ENCODE results near the gene WWC1.
A peak's percentile ranks its signal among the peaks of the same experiment; 100 is the strongest.

The WWC1 gene

DNA sequence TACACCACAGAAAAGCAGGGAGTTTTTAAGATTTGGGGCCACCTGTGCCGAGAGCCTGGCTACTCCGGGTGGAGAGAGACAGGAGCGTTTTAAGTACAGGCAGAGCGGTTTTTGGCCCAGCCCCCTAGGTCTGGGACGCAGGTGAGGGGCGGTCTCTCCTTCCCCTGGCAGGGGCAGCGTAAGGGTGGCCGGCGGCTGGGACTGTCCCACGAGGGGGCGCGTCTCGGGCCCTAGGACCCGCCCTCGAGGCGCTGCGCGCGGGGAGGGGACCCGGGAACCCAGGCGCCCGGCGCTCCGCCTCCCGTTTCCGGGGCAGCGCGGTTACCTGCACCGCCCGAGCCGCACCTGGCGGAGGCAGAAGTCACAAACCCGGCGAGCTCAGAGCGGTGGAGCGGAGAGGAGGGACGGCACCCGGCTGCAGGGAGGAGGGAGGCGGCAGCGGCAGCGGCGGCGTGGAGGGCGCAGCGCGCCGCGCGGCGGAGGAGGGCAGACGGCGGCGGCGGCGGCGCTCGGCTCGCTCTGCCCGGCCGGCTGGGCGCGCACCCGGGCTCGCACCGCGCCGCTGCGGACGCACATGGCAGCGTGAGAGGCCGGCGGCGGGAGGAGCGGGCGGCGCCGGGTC, at the start of gene WWC1:
Gene WWC1, plus strand, starts transcription at position 304 of the 622 bp plus-strand sequence. CDS start 508 bp downstream, outside the sequence.
- DNase-seq = peak in 2 of 4 experiments; percentile 17 to 69

- DNase-seq = no peak
Measured at GRCh38 chr5:168244838-168245559, 46.4 kb upstream of the WWC1 start.

GRCh38 chr5:168249923-168250322, 41.5 kb upstream of the WWC1 start:
- DNase-seq = no peak

DNA sequence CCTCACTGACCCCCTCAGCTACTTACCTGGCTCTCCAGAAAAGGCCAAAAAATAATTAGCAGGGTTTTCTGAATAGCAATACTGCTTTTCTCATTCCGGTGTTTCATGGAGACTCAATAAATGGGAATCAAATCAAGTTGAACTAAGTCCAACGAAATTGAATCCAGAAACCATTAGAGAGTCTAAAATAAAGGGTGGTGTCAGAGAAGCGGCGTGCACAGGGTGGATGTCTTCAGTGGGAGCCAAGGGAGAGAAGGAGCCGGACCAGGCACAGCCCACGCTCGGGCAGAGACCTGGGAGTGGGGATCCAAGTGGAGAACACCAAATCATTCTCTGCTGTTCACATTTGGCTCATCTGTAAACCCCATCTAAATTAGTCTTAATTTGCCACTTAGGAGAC, 40.2 kb upstream of the WWC1 start:
- DNase-seq = no peak

- no peak for DNase-seq
Measured at GRCh38 chr5:168254013-168254693, 37.3 kb upstream of the WWC1 start.

GRCh38 chr5:168260353-168261226, 30.9 kb upstream of the WWC1 start:
- DNase-seq = no peak

DNA sequence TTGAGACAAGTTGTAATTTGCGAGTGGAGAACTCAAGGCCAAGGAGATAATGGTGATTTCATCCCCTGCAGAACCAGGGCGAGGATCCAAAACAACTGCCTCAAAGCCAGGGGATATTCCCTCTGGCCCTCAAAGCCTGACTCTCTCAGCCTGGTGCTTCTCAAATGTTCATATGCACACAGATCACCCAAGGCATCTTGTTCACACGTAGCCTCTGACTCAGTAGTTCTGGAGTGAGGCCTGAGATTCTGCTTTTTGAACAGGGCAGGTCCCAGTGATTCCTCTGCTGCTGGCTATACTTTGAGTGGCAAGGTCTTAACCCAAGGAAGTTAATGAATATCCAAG, 30.2 kb upstream of the WWC1 start:
- no peak for DNase-seq

- DNase-seq = no peak
Measured at GRCh38 chr5:168262042-168262743, 29.3 kb upstream of the WWC1 start.

- DNase-seq = no peak
Measured at GRCh38 chr5:168263121-168263520, 28.3 kb upstream of the WWC1 start.

DNA sequence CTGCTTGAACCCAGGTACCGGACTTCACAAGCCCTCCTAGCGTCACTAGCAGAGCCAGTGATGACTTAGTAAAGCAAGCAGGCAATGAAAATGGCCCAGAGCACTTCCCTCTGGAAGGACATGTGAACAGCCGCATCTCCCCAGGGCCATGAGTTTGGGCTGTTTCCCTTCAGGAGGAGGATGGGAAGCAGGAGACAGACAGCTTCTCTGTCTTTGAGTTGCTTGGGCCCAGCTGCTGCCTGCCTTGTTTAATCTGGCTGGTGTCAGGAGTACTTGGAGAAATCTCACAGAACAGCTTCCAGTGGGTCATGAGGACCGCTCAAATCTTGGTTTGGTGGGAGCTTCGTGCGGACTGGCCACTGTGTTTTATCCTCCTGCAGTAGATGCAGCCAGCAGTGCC, 25.4 kb upstream of the WWC1 start:
- DNase-seq = no peak

DNA sequence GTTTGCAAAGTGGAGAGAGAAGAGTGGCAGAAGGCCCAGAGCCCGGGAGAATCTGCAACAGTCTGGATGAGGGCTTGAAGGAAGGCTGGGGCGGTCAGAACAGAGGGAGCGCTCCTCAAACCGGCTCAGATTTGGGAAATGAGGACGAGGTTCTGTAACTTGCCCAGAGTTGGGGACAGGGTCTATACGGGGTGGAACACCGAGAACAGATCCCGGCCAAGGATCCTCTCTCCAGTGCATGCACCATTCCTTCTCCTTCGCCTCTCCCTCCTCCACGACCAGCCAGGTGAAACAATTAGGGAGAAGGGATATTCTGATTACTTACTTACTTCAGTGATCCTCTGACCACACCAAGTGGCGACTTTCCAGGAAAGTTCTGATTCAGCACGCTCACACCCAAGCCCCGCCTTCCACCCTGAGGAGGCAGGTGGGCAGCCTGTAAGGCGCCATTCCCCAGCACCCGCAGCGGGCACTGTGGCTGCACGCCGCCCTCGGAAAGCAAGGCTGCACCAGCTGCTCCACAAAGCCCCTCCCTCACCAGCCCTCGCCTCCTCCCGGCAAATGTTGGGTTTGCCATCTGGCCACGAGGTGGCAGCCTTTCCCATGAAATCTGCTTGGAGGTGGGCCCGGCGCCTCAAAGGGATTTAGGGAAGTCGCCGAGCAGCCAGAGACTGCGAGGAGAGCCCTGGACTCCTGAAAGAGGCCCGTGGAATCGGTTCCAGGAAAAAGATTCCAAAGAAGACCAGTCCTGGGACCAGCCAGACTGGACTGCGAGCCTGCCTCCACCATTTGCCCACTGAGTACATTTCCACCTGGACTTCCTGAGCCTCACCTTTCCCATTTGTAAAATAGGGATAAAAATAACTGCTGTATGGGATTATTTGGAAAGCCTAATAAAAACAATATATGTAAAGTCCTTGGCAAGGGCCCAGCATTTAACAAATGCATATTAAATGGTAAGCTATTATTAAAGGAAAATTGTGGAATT, 22.2 kb upstream of the WWC1 start:
- peak; percentile 12 to 68 (median 38) for DNase-seq

DNA sequence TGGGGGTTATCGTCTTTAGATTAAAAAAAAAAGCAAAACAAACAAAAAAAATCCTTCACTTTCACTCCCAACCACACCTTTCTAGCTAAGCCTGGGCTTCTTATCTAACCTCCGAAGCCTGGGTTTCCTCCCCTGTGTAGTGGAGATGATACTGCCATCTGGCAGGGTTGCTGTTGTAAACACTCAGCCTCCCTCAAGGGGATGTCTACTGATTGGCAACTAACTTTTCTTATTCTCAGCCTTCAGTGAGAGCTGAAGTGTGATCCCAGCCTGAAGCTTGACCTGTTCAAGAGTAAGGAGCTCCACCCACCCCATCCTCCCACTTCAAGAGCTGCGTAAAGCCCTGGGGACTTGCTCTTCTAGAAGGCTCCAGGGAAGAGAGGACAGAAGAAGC, 21.5 kb upstream of the WWC1 start:
- DNase-seq = no peak

GRCh38 chr5:168270476-168270875, 21.0 kb upstream of the WWC1 start:
- no peak for DNase-seq

GRCh38 chr5:168273056-168273980, 18.1 kb upstream of the WWC1 start:
- no peak for DNase-seq

DNA sequence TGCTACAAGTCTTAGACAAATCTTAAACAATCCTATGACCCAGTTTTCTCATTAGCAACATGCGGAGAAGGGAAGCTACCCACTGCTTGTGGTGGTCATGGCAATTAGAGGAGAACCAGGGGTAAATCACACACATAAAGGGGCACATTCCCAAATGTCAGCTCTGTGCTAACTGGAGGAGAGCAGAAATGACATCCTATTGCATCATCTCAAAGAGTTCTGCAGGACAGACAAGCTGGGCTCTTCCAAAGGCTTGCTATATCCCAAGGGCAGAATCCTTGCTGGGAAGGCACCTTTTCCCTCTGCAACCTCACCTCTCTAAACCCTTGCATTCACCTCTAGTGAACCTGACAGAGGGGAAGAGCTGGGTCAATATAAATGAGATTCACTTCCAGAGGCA, 17.0 kb upstream of the WWC1 start:
- DNase-seq = no peak

- no peak for DNase-seq
Measured at GRCh38 chr5:168275940-168276339, 15.5 kb upstream of the WWC1 start.

GRCh38 chr5:168282120-168282519, 9.3 kb upstream of the WWC1 start:
- no peak for DNase-seq

- DNase-seq = no peak
Measured at GRCh38 chr5:168284809-168285208, 6.6 kb upstream of the WWC1 start.

GRCh38 chr5:168285696-168286095, 5.7 kb upstream of the WWC1 start:
- DNase-seq = no peak

DNA sequence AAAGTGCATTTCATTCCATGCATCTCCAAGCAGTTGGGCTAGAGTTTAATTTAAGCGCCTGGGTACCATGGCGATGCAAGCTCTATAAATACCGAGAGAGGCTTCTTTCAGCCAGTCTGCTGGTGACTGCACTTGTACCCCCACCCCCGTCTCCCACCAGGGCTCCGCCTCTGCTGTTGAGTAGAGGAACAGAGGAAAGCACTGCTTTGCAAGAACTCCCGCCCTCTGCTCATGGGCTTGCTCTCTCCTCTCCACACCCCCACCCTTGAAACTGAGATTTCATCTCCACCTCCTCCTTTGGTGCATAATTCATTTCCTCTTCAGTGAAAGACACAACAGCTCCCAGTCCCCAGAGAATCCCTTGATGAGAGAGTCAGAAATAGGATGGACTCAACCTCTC, 5.1 kb upstream of the WWC1 start:
- no peak for DNase-seq
